ENCODE data around the gene RUSC1. TPM values are rescaled to one million over a fixed set of nuclear protein-coding genes. Genes with fewer than 3 reads are reported as not detected.
"Not testable (repeated sequence)": the region's sequence is repeated elsewhere in the genome, so short reads cannot be mapped to it uniquely, and the experiment has no call there.

Gene RUSC1
- total RNA-seq, 1 experiment from 2014 or later = 44.4 TPM

GRCh38 chr1:155326631-155327037 lies 5.9 kb downstream of the RUSC1 start:
- no peak for DNase-seq
- intact Hi-C loops (cut with micrococcal nuclease; ENCODE audit: unreplicated experiment) = loop anchor here (10.0 kb wide), 1 partner anchor 268 kb away; no protein-coding TSS in a partner anchor
- Mint-ChIP-seq H3K4me1 (ENCODE audit: low read depth, unreplicated experiment) (peaks cover 16% of the 10 kb centered on the region), H3K27me3 (ENCODE audit: insufficient read depth, unreplicated experiment) (no peaks in the 10 kb centered on the region), H3K9me3 (ENCODE audit: unreplicated experiment) (no peaks in the 10 kb centered on the region), H3K27ac (ENCODE audit: unreplicated experiment) (no peak overlapping the region), H3K4me3 (ENCODE audit: unreplicated experiment) (peak overlapping the region; percentile 94), H3K36me3 (ENCODE audit: insufficient read depth, unreplicated experiment) (peaks cover 81% of the 10 kb centered on the region)
- no peak for TF ChIP-seq CTCF (IDR thresholded peaks at IDR 0.05; ENCODE audit: insufficient read depth in 1 of 2, low read depth in 1 of 2, low read length in 1 of 2, severe bottlenecking in 1 of 2, unreplicated experiment in 1 of 2)
- H3K27me3 ChIP-seq (replicated peaks; ENCODE audit: control insufficient read depth, insufficient read depth, low read length) = no peaks in the 10 kb centered on the region
- no TSS peak for BruUV-seq (replicated peaks)
- no peak overlapping the region for H3K4me3 ChIP-seq (ENCODE audit: low read depth, low read length)
- no peaks in the 10 kb centered on the region for H3K9me3 ChIP-seq
- CTCF ChIA-PET = no interaction called here
- peaks cover 1% of the 10 kb centered on the region; the same call in 1 of the 2 replicates for H3K36me3 ChIP-seq (ENCODE audit: control insufficient read depth, insufficient read depth, low read length)
- H3K4me1 ChIP-seq = peaks cover 11% of the 10 kb centered on the region
- POLR2A ChIA-PET = no interaction called here

- BruUV-seq (replicated peaks) = no TSS peak
- Histone ChIP-seq H3K9me3 (no peaks in the 10 kb centered on the region), H3K27me3 (replicated peaks; ENCODE audit: control insufficient read depth, insufficient read depth, low read length) (no peaks in the 10 kb centered on the region), H3K36me3 (ENCODE audit: control insufficient read depth, insufficient read depth, low read length) (peaks cover 1% of the 10 kb centered on the region; the same call in 1 of the 2 replicates), H3K4me3 (ENCODE audit: low read depth, low read length) (no peak overlapping the region), H3K4me1 (peaks cover 5% of the 10 kb centered on the region; the same call in 1 of the 2 replicates)
- Mint-ChIP-seq H3K27me3 (ENCODE audit: insufficient read depth, unreplicated experiment) (no peaks in the 10 kb centered on the region), H3K27ac (ENCODE audit: unreplicated experiment) (peak overlapping the region; percentile 42), H3K9me3 (ENCODE audit: unreplicated experiment) (no peaks in the 10 kb centered on the region), H3K36me3 (ENCODE audit: insufficient read depth, unreplicated experiment) (peaks cover 84% of the 10 kb centered on the region), H3K4me3 (ENCODE audit: unreplicated experiment) (no peak overlapping the region), H3K4me1 (ENCODE audit: low read depth, unreplicated experiment) (peaks cover 16% of the 10 kb centered on the region)
- ChIA-PET POLR2A (interaction anchor here (0.6 kb wide), 1 partner anchor 17 kb away, joined by 4 read pairs; no protein-coding TSS in a partner anchor), CTCF (no interaction called here)
- no peak for DNase-seq
- TF ChIP-seq CTCF (IDR thresholded peaks at IDR 0.05; ENCODE audit: insufficient read depth in 1 of 2, low read depth in 1 of 2, low read length in 1 of 2, severe bottlenecking in 1 of 2, unreplicated experiment in 1 of 2) = no peak
- intact Hi-C loops (cut with micrococcal nuclease; ENCODE audit: unreplicated experiment) = loop anchor here (10.0 kb wide), 1 partner anchor 267 kb away; no protein-coding TSS in a partner anchor
Measured at GRCh38 chr1:155327981-155328380, 7.3 kb downstream of the RUSC1 start.

GRCh38 chr1:155328856-155329255 lies 8.2 kb downstream of the RUSC1 start:
- H3K4me1 ChIP-seq; H3K36me3 ChIP-seq (ENCODE audit: control insufficient read depth, insufficient read depth, low read length); POLR2A ChIA-PET; H3K4me3 ChIP-seq (ENCODE audit: low read depth, low read length); H3K27ac Mint-ChIP-seq (ENCODE audit: unreplicated experiment); H3K9me3 Mint-ChIP-seq (ENCODE audit: unreplicated experiment); DNase-seq; BruUV-seq (replicated peaks); H3K9me3 ChIP-seq; H3K4me3 Mint-ChIP-seq (ENCODE audit: unreplicated experiment); H3K27me3 ChIP-seq (replicated peaks; ENCODE audit: control insufficient read depth, insufficient read depth, low read length); H3K27me3 Mint-ChIP-seq (ENCODE audit: insufficient read depth, unreplicated experiment): not testable (repeated sequence)
- H3K36me3 Mint-ChIP-seq (ENCODE audit: insufficient read depth, unreplicated experiment) = peaks cover 88% of the 10 kb centered on the region
- H3K4me1 Mint-ChIP-seq (ENCODE audit: low read depth, unreplicated experiment) = peaks cover 16% of the 10 kb centered on the region
- intact Hi-C loops (cut with micrococcal nuclease; ENCODE audit: unreplicated experiment) = loop anchor here (10.0 kb wide), 1 partner anchor 266 kb away; no protein-coding TSS in a partner anchor
- CTCF ChIA-PET = interaction anchor here (0.7 to 0.9 kb wide), 2 partner anchors 78 to 81 kb away, joined by 4 read pairs; no protein-coding TSS in a partner anchor
